Measurements from ENCODE around the gene DPY30.

The DPY30 gene

GRCh38 chr2:32009516-32010256 lies 29.9 kb downstream of the DPY30 start:
- DNase-seq (ENCODE audit: low read depth, low spot score) = no peak

GRCh38 chr2:32008805-32009515 lies 30.6 kb downstream of the DPY30 start:
- no peak for DNase-seq (ENCODE audit: low read depth, low spot score)

GRCh38 chr2:32007121-32007391 lies 32.5 kb downstream of the DPY30 start:
- no peak for DNase-seq (ENCODE audit: low read depth, low spot score)

GRCh38 chr2:32005371-32005976 lies 34.1 kb downstream of the DPY30 start:
- no peak for DNase-seq (ENCODE audit: low read depth, low spot score)

GRCh38 chr2:32003791-32004190 lies 35.8 kb downstream of the DPY30 start:
- DNase-seq (ENCODE audit: low read depth, low spot score) = no peak

GRCh38 chr2:32002406-32002805 lies 37.2 kb downstream of the DPY30 start:
- DNase-seq (ENCODE audit: low read depth, low spot score) = no peak

- DNase-seq (ENCODE audit: low read depth, low spot score) = no peak
Observed at GRCh38 chr2:31999438-31999837, 40.2 kb downstream of the DPY30 start.

- no peak for DNase-seq (ENCODE audit: low read depth, low spot score)
Observed at GRCh38 chr2:31998731-31999383, 40.7 kb downstream of the DPY30 start.

- DNase-seq (ENCODE audit: low read depth, low spot score) = no peak
Observed at GRCh38 chr2:31997653-31998052, 42.0 kb downstream of the DPY30 start.

- no peak for DNase-seq (ENCODE audit: low read depth, low spot score)
Observed at GRCh38 chr2:31996571-31997150, 42.9 kb downstream of the DPY30 start.

- DNase-seq (ENCODE audit: low read depth, low spot score) = no peak
Observed at GRCh38 chr2:31992934-31993333, 46.7 kb downstream of the DPY30 start.

GRCh38 chr2:31992025-31992579 lies 47.5 kb downstream of the DPY30 start:
- no peak for DNase-seq (ENCODE audit: low read depth, low spot score)

GRCh38 chr2:31989946-31990345 lies 49.7 kb downstream of the DPY30 start:
- no peak for DNase-seq (ENCODE audit: low read depth, low spot score)

- no peak for DNase-seq (ENCODE audit: low read depth, low spot score)
Observed at GRCh38 chr2:31987454-31988220, 52.0 kb downstream of the DPY30 start.

GRCh38 chr2:31986906-31987305 lies 52.7 kb downstream of the DPY30 start:
- no peak for DNase-seq (ENCODE audit: low read depth, low spot score)

GRCh38 chr2:31983762-31984467 lies 55.7 kb downstream of the DPY30 start:
- no peak for DNase-seq (ENCODE audit: low read depth, low spot score)

GRCh38 chr2:31980674-31981356 lies 58.8 kb downstream of the DPY30 start:
- DNase-seq (ENCODE audit: low read depth, low spot score) = no peak

GRCh38 chr2:31979956-31980355 lies 59.6 kb downstream of the DPY30 start:
- no peak for DNase-seq (ENCODE audit: low read depth, low spot score)

- DNase-seq (ENCODE audit: low read depth, low spot score) = no peak
Observed at GRCh38 chr2:31979018-31979417, 60.6 kb downstream of the DPY30 start.

GRCh38 chr2:31978436-31978835 lies 61.2 kb downstream of the DPY30 start:
- DNase-seq (ENCODE audit: low read depth, low spot score) = no peak
